Esophagus muscularis mucosa (tissue), 4 donors: ENCODE results near the gene SNRPF. TPM values are rescaled to one million over a fixed set of nuclear protein-coding genes. Genes with fewer than 3 reads are reported as not detected.

Source experiments
- total RNA-seq, 4 donors: library from RNA; depleted of rRNA; stranded (reverse); fragments of >200 nt; gene quantifications; one replicate each; pipeline versions ENCODE4 v1.1.0 to v1.2.1, GENCODE V29; 2016

Gene SNRPF
- total RNA-seq, 4 donors from 2014 or later, result 5.6 to 9.6 (median 6.4) TPM

Other genes starting within 250 kb of the SNRPF start
- 10 to 100 TPM; 46.7 to 73.1 (median 52.7) TPM for gene NTN4, start 68.2 kb upstream of the SNRPF start, total RNA-seq
- under 1 TPM in 1 of 4 donors, not detected in 3; 0.17 TPM for gene CCDC38, start 83.7 kb downstream of the SNRPF start, total RNA-seq
- under 1 TPM in 3 of 4 donors, not detected in 1; 0.17 to 0.66 (median 0.52) TPM for gene AMDHD1, start 84.4 kb downstream of the SNRPF start, total RNA-seq
- gene HAL, start 137.4 kb downstream of the SNRPF start, total RNA-seq, result 1 to 10 TPM in 1 of 4 donors, not detected in 3; 1.2 TPM
- 10 to 100 TPM; 47.8 to 75.0 (median 64.5) TPM for gene LTA4H, start 176.6 kb downstream of the SNRPF start, total RNA-seq